Ectodermal cell (in vitro differentiated cells): Measurements from ENCODE around the gene DHRS13.
"Not testable (repeated sequence)": the region's sequence is repeated elsewhere in the genome, so short reads cannot be mapped to it uniquely, and the experiment has no call there.

Experiments
- H3K27ac ChIP-seq: 2 replicates; pipeline ENCODE4 v1.7.0; 2013; ENCODE audit warnings: mild to moderate bottlenecking, low read depth, low read length; ENCODE audit not compliant: insufficient read depth, poor library complexity, severe bottlenecking
- H3K27me3 ChIP-seq: 2 replicates; pipeline ENCODE4 v1.7.0; 2013; ENCODE audit warnings: mild to moderate bottlenecking, low read length; ENCODE audit not compliant: insufficient read depth, control insufficient read depth, poor library complexity, severe bottlenecking
- H3K36me3 ChIP-seq: one replicate; pipeline ENCODE4 v1.7.0; 2013; ENCODE audit warnings: low read length; ENCODE audit not compliant: control insufficient read depth, insufficient read depth
- H3K4me1 ChIP-seq: one replicate; pipeline ENCODE4 v1.7.0; 2013; ENCODE audit warnings: low read length; ENCODE audit not compliant: control insufficient read depth, insufficient read depth
- H3K4me3 ChIP-seq: 2 replicates; pipeline ENCODE4 v1.7.0; 2013; ENCODE audit warnings: low read depth, low read length, control low read depth; ENCODE audit not compliant: insufficient read depth
- H3K9me3 ChIP-seq: 2 replicates; pipeline ENCODE4 v1.7.0; 2013; ENCODE audit warnings: mild to moderate bottlenecking, low read length, moderate library complexity; ENCODE audit not compliant: control insufficient read depth
- WGBS, 2 experiments: methylation state at CpG; one replicate each; pipeline ENCODE4 v1.1.7; 2013; ENCODE audit warnings: missing lambda C conversion rate in 2 of 2; 5-methylcytosine and 5-hydroxymethylcytosine counted together

Gene DHRS13

GRCh38 chr17:28904800-28905199 is 1.9 kb upstream of the DHRS13 start:
- Histone ChIP-seq H3K4me1 (peaks cover 4% of the 10 kb centered on the region), H3K27me3 (no peaks in the 10 kb centered on the region), H3K27ac (no peak overlapping the region), H3K36me3 (peaks cover 29% of the 10 kb centered on the region), H3K4me3 (no peak overlapping the region), H3K9me3 (no peaks in the 10 kb centered on the region)
- whole genome bisulfite sequencing, 2 experiments: 78 to 82% methylated on average over 4 of the region's 4 CpGs

GRCh38 chr17:28903546-28903841 is 615 bp upstream of the DHRS13 start:
- 89 to 93% methylated on average over 5 of the region's 5 CpGs for WGBS, 2 experiments
- not testable (repeated sequence) for H3K4me3 ChIP-seq, H3K27ac ChIP-seq, H3K4me1 ChIP-seq, H3K27me3 ChIP-seq, H3K9me3 ChIP-seq
- H3K36me3 ChIP-seq: peaks cover 18% of the 10 kb centered on the region

GRCh38 chr17:28901866-28902818 is 737 bp downstream of the DHRS13 start:
- Histone ChIP-seq H3K36me3 (peaks cover 10% of the 10 kb centered on the region), H3K4me3 (peak overlapping the region; percentile 88), H3K4me1 (no peaks in the 10 kb centered on the region), H3K27ac (peak overlapping the region; percentile 81), H3K27me3 (no peaks in the 10 kb centered on the region), H3K9me3 (no peaks in the 10 kb centered on the region)
- WGBS, 2 experiments: 4% methylated on average over 62 of the region's 62 CpGs

DNA sequence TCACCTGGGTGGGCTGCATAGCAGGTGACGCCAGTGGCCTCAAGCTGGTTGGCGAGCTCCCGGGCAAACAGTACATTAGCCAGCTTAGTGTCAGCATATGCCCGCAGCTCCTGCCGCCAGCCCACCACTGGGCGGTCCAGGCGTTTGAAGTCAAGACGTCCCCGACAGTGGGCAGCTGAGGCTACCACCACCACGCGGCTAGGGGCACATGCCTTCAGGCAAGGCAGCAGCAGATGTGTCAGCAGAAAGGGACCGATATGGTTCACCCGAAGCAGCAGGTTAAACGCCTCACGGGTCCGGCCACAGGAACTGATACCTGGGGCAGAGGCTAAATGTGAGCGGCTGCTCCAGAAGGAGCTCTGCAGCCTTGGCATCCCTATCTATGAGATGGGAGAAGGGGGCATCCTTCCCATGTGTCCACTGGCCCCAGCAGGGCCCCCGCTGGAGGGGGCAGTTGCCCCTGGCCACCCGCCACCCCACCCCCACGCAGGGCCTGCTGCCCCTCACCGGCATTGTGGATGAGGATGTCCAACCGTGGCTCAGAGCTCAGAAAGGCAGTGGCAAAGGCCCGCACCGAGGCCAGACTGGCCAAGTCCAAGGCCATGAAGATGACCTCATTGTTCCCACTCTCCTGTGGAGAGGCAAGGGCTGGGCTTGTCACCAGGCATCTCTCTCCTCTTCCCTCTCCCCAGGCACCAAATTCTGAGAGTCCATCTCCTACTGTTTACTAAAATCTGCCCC is 1.7 kb downstream of the DHRS13 start:
- H3K4me3 ChIP-seq: no peak overlapping the region
- no peaks in the 10 kb centered on the region for H3K9me3 ChIP-seq
- no peaks in the 10 kb centered on the region for H3K27me3 ChIP-seq
- 93 to 94% methylated on average over 24 of the region's 24 CpGs for WGBS, 2 experiments
- H3K27ac ChIP-seq: no peak overlapping the region
- H3K4me1 ChIP-seq: peaks cover 2% of the 10 kb centered on the region
- H3K36me3 ChIP-seq: peaks cover 1% of the 10 kb centered on the region

DNA sequence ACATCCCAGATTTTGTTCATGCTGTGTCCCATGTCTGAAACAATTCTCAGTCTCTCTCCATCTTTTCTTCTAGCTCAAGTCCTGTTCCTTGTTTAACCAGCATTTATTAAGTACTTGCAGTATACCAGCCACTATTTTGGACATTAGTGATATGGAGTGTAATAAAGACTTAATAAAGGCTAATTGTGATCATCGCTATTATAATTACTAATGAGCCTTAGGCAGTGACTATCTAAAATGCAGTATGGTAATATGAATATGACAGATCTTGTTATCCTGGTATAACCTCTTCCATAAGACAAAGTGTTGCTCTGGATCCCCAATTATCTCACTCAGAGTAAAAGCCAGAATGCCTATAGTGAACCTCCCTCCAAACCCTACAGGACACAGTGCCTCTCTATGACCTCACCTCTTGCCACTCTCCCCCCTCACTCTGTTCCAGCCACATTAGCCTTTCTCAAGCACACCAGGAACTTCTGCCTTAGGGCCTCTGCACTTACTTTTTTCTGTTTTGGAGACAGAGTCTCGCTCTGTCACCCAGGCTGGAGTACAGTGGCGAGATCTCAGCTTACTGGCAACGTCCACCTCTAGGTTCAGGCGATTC is 3.6 kb downstream of the DHRS13 start:
- H3K27me3 ChIP-seq: no peaks in the 10 kb centered on the region
- no peaks in the 10 kb centered on the region for H3K36me3 ChIP-seq
- H3K27ac ChIP-seq: no peak overlapping the region
- 95 to 96% methylated on average over 5 of the region's 5 CpGs for WGBS, 2 experiments
- H3K4me1 ChIP-seq: peaks cover 10% of the 10 kb centered on the region
- no peak overlapping the region for H3K4me3 ChIP-seq
- no peaks in the 10 kb centered on the region for H3K9me3 ChIP-seq

DNA sequence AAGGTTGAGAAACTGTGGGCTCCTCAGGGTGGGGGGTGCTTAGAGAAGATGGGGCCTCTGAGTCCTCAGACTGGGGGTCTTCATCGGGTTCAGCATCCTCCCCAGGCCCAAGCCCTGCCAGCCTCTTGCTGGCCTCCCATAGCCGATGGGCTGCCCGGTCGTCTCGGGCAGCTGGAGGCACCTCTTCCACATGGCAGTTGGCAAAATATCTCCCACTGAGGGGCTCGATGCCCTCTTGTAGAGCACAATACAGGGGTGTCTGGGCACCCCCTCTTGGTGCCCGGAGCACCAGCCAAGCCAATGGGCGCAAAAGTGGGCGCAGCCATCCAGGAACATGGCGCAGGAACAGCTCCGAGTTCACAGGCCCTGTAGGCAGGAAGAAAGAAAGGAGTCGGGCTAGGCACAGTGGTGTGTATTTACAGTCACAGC is 4.3 kb downstream of the DHRS13 start:
- H3K4me3 ChIP-seq: no peak overlapping the region
- 90% methylated on average over 12 of the region's 12 CpGs for whole genome bisulfite sequencing, 2 experiments
- H3K36me3 ChIP-seq: no peaks in the 10 kb centered on the region
- peaks cover 10% of the 10 kb centered on the region for H3K4me1 ChIP-seq
- no peaks in the 10 kb centered on the region for H3K9me3 ChIP-seq
- H3K27me3 ChIP-seq: no peaks in the 10 kb centered on the region
- H3K27ac ChIP-seq: no peak overlapping the region

DNA sequence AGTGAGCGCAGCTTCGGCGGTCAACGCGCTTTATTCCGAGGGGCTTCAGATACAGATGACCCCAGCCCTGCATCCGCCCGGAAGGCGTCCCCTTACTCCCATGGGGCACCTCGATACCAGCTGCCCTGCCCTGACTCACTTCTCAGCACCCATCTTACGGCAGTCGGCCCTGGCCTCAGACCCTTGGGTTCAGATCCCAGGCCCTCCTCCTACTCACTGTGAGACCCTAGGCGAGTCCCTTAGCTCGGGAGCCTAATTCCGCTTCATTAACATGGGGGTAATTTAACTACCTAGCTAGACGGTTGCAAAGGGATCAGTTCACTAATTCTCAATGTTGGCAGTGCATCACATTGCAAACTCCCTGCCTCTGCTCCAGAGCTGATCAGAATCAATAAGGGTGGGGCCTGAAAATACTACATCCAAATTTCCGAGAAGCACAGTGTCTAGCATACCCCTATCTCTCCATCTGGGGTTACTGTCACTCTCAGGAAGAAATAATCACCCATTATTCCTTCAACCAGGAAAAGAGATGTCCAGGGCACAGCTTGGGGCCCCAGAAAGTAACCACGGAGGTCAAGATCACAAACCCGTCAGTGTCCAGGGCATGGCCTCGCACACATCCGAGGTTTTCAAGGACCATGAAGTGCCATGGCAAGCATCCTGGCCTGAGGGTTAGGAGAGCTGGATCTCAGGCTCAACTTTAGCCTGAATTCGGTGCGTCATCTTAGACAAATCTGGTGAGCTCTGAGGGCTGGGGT is 4.9 kb downstream of the DHRS13 start:
- no peaks in the 10 kb centered on the region for H3K27me3 ChIP-seq
- H3K27ac ChIP-seq: peak overlapping the region; percentile 2
- 36 to 37% methylated on average over 23 of the region's 23 CpGs for WGBS, 2 experiments
- H3K36me3 ChIP-seq: no peaks in the 10 kb centered on the region
- peak overlapping the region; percentile 94 for H3K4me3 ChIP-seq
- H3K9me3 ChIP-seq: no peaks in the 10 kb centered on the region
- H3K4me1 ChIP-seq: peaks cover 10% of the 10 kb centered on the region

DNA sequence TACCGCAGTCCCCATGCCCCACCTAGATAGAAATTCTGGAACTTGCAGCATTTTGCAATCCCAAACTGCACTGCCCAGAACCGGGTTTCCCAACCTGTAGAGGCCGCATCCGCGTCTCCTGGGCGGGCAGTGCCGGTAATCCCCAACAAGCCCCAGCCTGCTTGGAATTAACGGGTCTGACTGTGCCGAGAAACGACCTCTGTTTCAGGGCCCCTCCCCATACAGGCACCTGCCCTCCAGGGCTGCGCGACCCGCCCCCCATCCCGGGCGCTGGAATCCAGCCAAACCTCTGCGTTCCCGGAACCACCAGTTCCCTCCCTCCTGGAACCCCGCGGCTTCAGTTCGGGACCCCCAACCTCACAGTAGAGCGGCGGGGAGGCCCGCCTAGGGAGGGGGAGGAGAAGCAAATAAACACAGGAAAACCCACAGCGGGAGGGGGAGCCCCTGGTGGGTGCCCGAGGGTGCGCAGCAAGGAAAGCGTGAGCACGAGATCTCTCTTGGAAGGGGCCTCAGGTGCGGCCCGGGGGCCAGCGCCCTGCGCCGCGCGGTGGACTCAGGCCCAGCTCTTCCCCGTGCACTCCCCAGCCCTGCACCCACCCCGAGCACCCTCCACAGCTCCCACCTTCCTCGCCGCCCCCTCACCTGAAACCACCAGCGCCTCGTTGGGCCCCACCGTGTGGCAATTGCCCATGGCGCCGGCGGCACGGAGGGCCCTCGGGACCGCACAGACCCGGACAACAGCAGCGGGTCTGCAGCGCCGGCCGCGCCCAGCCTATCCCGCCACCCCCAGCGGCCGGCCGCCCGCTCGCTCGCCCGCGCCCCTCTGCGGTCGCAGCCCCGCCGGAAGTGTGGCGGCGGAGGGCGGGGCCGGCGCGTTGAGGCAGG is 5.8 kb downstream of the DHRS13 start, which contains the start of gene FLOT2:
FLOT2 (minus strand) TSS at position 850 of the 885 bp plus-strand sequence; CDS start at position 691, 159 bp downstream.
- Histone ChIP-seq H3K27me3 (no peaks in the 10 kb centered on the region), H3K4me1 (peaks cover 10% of the 10 kb centered on the region), H3K4me3 (peak within 1 kb of the TSS; percentile 94), H3K27ac (peak within 1 kb of the TSS; percentile 47), H3K9me3 (no peaks in the 10 kb centered on the region), H3K36me3 (no peaks in the 10 kb centered on the region)
- 0% methylated on average over 73 of the region's 73 CpGs for WGBS, 2 experiments

GRCh38 chr17:28896491-28896883 is 6.4 kb downstream of the DHRS13 start:
- no peaks in the 10 kb centered on the region for H3K27me3 ChIP-seq
- H3K4me3 ChIP-seq: peak overlapping the region; percentile 94
- 4 to 6% methylated on average over 5 of the region's 5 CpGs for WGBS, 2 experiments
- H3K9me3 ChIP-seq: no peaks in the 10 kb centered on the region
- H3K4me1 ChIP-seq: peaks cover 10% of the 10 kb centered on the region
- no peak overlapping the region for H3K27ac ChIP-seq
- no peaks in the 10 kb centered on the region for H3K36me3 ChIP-seq
